ENCODE measurements around the gene DNAH3.
"Not testable (repeated sequence)": the region's sequence is repeated elsewhere in the genome, so short reads cannot be mapped to it uniquely, and the experiment has no call there.

The DNAH3 gene

GRCh38 chr16:21120976-21121520 is 29.6 kb downstream of the DNAH3 start:
- no peak for DNase-seq

GRCh38 chr16:21117567-21117966 is 33.1 kb downstream of the DNAH3 start:
- DNase-seq: no peak

GRCh38 chr16:21116148-21116693 is 34.4 kb downstream of the DNAH3 start:
- DNase-seq: no peak

GRCh38 chr16:21115551-21115950 is 35.1 kb downstream of the DNAH3 start:
- DNase-seq: not testable (repeated sequence)

- no peak for DNase-seq
Observed at GRCh38 chr16:21103941-21104860, 46.4 kb downstream of the DNAH3 start.

GRCh38 chr16:21101631-21102420 is 48.8 kb downstream of the DNAH3 start:
- no peak for DNase-seq

GRCh38 chr16:21100447-21100846 is 50.2 kb downstream of the DNAH3 start:
- no peak for DNase-seq

- DNase-seq: no peak
Observed at GRCh38 chr16:21097151-21097550, 53.5 kb downstream of the DNAH3 start.

- DNase-seq: not testable (repeated sequence)
Observed at GRCh38 chr16:21094719-21095118, 55.9 kb downstream of the DNAH3 start.

GRCh38 chr16:21092951-21093350 is 57.7 kb downstream of the DNAH3 start:
- no peak for DNase-seq

- DNase-seq: no peak
Observed at GRCh38 chr16:21088646-21089538, 61.8 kb downstream of the DNAH3 start.

GRCh38 chr16:21088143-21088542 is 62.5 kb downstream of the DNAH3 start:
- no peak for DNase-seq

GRCh38 chr16:21084631-21085225 is 65.9 kb downstream of the DNAH3 start:
- no peak for DNase-seq

- no peak for DNase-seq
Observed at GRCh38 chr16:21083729-21084268, 66.8 kb downstream of the DNAH3 start.

GRCh38 chr16:21081329-21081728 is 69.3 kb downstream of the DNAH3 start:
- DNase-seq: no peak

GRCh38 chr16:21078563-21078962 is 72.1 kb downstream of the DNAH3 start:
- DNase-seq: no peak

GRCh38 chr16:21076186-21076883 is 74.3 kb downstream of the DNAH3 start:
- DNase-seq: no peak

GRCh38 chr16:21075252-21075651 is 75.4 kb downstream of the DNAH3 start:
- no peak for DNase-seq

- DNase-seq: no peak
Observed at GRCh38 chr16:21072976-21073375, 77.7 kb downstream of the DNAH3 start.

GRCh38 chr16:21071741-21072140 is 78.9 kb downstream of the DNAH3 start:
- no peak for DNase-seq

- DNase-seq: no peak
Observed at GRCh38 chr16:21070564-21070963, 80.1 kb downstream of the DNAH3 start.
